ENCODE results near the gene NID1.

- TF ChIP-seq, protein P1, sequence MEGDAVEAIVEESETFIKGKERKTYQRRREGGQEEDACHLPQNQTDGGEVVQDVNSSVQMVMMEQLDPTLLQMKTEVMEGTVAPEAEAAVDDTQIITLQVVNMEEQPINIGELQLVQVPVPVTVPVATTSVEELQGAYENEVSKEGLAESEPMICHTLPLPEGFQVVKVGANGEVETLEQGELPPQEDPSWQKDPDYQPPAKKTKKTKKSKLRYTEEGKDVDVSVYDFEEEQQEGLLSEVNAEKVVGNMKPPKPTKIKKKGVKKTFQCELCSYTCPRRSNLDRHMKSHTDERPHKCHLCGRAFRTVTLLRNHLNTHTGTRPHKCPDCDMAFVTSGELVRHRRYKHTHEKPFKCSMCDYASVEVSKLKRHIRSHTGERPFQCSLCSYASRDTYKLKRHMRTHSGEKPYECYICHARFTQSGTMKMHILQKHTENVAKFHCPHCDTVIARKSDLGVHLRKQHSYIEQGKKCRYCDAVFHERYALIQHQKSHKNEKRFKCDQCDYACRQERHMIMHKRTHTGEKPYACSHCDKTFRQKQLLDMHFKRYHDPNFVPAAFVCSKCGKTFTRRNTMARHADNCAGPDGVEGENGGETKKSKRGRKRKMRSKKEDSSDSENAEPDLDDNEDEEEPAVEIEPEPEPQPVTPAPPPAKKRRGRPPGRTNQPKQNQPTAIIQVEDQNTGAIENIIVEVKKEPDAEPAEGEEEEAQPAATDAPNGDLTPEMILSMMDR (conservative IDR thresholded peaks at IDR 0.05; ENCODE audit: low read depth, low read length), result no peak
- no peak for TF ChIP-seq RAD21 (IDR thresholded peaks at IDR 0.05; ENCODE audit: low read length)
- TF ChIP-seq, protein P2, sequence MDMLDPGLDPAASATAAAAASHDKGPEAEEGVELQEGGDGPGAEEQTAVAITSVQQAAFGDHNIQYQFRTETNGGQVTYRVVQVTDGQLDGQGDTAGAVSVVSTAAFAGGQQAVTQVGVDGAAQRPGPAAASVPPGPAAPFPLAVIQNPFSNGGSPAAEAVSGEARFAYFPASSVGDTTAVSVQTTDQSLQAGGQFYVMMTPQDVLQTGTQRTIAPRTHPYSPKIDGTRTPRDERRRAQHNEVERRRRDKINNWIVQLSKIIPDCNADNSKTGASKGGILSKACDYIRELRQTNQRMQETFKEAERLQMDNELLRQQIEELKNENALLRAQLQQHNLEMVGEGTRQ (IDR thresholded peaks at IDR 0.05; ENCODE audit: low read depth, low read length), result no peak
Measured at GRCh38 chr1:236066828-236067386, 2.0 kb upstream of the NID1 start.
